GM19023 (cell line): ENCODE measurements around the gene MARCHF9.

Source experiments
- ATAC-seq: cut with Tn5 transposase; IDR thresholded peaks from one replicate; pipeline ENCODE4 v1.9.1; 2021; ENCODE audit warnings: mild to moderate bottlenecking, moderate library complexity; ENCODE audit not compliant: unreplicated experiment

Gene MARCHF9

GRCh38 chr12:57793920-57794319 lies 39.0 kb downstream of the MARCHF9 start:
- ATAC-seq, result no peak

GRCh38 chr12:57795354-57795753 lies 40.5 kb downstream of the MARCHF9 start:
- no peak for ATAC-seq

GRCh38 chr12:57796996-57797395 lies 42.1 kb downstream of the MARCHF9 start:
- no peak for ATAC-seq

- ATAC-seq, result no peak
Measured at GRCh38 chr12:57797933-57798332, 43.0 kb downstream of the MARCHF9 start.

- ATAC-seq, result no peak
Measured at GRCh38 chr12:57800965-57801364, 46.1 kb downstream of the MARCHF9 start.

- no peak for ATAC-seq
Measured at GRCh38 chr12:57802607-57803006, 47.7 kb downstream of the MARCHF9 start.

GRCh38 chr12:57803319-57803893 lies 48.5 kb downstream of the MARCHF9 start:
- ATAC-seq, result no peak

GRCh38 chr12:57806677-57807076 lies 51.8 kb downstream of the MARCHF9 start:
- ATAC-seq, result no peak

GRCh38 chr12:57807285-57807684 lies 52.4 kb downstream of the MARCHF9 start:
- ATAC-seq, result no peak

GRCh38 chr12:57808351-57808750 lies 53.4 kb downstream of the MARCHF9 start:
- ATAC-seq, result no peak

GRCh38 chr12:57809425-57809824 lies 54.5 kb downstream of the MARCHF9 start:
- no peak for ATAC-seq
